HepG2 (cell line): ENCODE data around the gene TMC8. TPM values are rescaled to one million over a fixed set of nuclear protein-coding genes. Genes with fewer than 3 reads are reported as not detected.

Source experiments
- CC2D1A ChIP-seq: sonication (generic); formaldehyde crosslinking; IDR thresholded peaks from 2 replicates; pipeline ENCODE4 v1.8.1; 2023; ENCODE audit warnings: mild to moderate bottlenecking, missing genetic modification reagents
- CEBPG ChIP-seq: IDR thresholded peaks from 2 replicates; pipeline ENCODE4 v1.6.1; 2016
- CENPT ChIP-seq: sonication (generic); formaldehyde crosslinking; IDR thresholded peaks from 2 replicates; pipeline ENCODE4 v1.8.0; 2022; ENCODE audit warnings: low read depth, mild to moderate bottlenecking, moderate library complexity, missing genetic modification reagents
- HNRNPH1 ChIP-seq: fragments of 200-400 bp; formaldehyde crosslinking; optimal IDR thresholded peaks from 2 replicates; pipeline ENCODE3; 2017; ENCODE audit warnings: mild to moderate bottlenecking, low read depth, low read length
- IRF1 ChIP-seq: sonication (generic); formaldehyde crosslinking; IDR thresholded peaks from 2 replicates; pipeline ENCODE4 v1.4.0; 2020; ENCODE audit warnings: low read depth, mild to moderate bottlenecking, missing genetic modification reagents
- PBX2 ChIP-seq: IDR thresholded peaks from 2 replicates; pipeline ENCODE4 v1.6.1; 2016; ENCODE audit warnings: control low read depth
- SMC3 ChIP-seq: IDR thresholded peaks from 2 replicates; pipeline ENCODE4 v1.6.1; 2011; ENCODE audit warnings: low read length, improper control_type of control experiment
- SP5 ChIP-seq: IDR thresholded peaks from 2 replicates; pipeline ENCODE4 v1.6.1; 2016; ENCODE audit warnings: low read depth, borderline replicate concordance
- TERF1 ChIP-seq: sonication (generic); formaldehyde crosslinking; IDR thresholded peaks from 2 replicates; pipeline ENCODE4 v1.8.0; 2022; ENCODE audit warnings: mild to moderate bottlenecking, missing genetic modification reagents, moderate library complexity
- ZHX1 ChIP-seq: sonication (generic); formaldehyde crosslinking; IDR thresholded peaks from 2 replicates; pipeline ENCODE4 v1.8.1; 2022; ENCODE audit warnings: low read depth, mild to moderate bottlenecking, missing genetic modification reagents
- ZNF619 ChIP-seq: sonication (generic); formaldehyde crosslinking; IDR thresholded peaks from 2 replicates; pipeline ENCODE4 v1.4.0; 2020; ENCODE audit warnings: mild to moderate bottlenecking, missing genetic modification reagents
- ZNF749 ChIP-seq: sonication (generic); formaldehyde crosslinking; IDR thresholded peaks from 2 replicates; pipeline ENCODE4 v1.8.0; 2022; ENCODE audit warnings: mild to moderate bottlenecking, missing genetic modification reagents, moderate library complexity, borderline replicate concordance
- polyA plus RNA-seq, 8 experiments: library from polyadenylated mRNA; depleted of rRNA in 3 of 8; stranded (reverse) in 7 of 8; unstranded in 1 of 8; fragments of >200 nt; fragmentation: Illumina TruSeq in 4 of 8; extraction: Trizol in 4 of 8; gene quantifications; 2 replicates each; pipeline versions ENCODE4 v1.2.1 to v1.2.3, GENCODE V29; 2011 to 2016; ENCODE audit warnings: low read depth in 4 of 8, missing spikeins in 1 of 8, mixed read lengths in 1 of 8; ENCODE audit not compliant: insufficient read depth in 1 of 8
- total RNA-seq, 5 experiments: library from RNA; depleted of rRNA; stranded (reverse); fragments of >200 nt; fragmentation: Illumina TruSeq; extraction: Trizol; gene quantifications; 2 replicates each; pipeline ENCODE4 v1.2.3, GENCODE V29; 2016; ENCODE audit warnings: low read depth in 1 of 5
- TF ChIP-seq, protein P1 (sequence below): sonication (generic); formaldehyde crosslinking; IDR thresholded peaks from 2 replicates; pipeline ENCODE4 v1.4.0; 2020; ENCODE audit warnings: missing genetic modification reagents, borderline replicate concordance
- TF ChIP-seq, protein P2 (sequence below): sonication (generic); formaldehyde crosslinking; conservative IDR thresholded peaks from 2 replicates; pipeline ENCODE4 v1.4.0; 2020; ENCODE audit warnings: missing genetic modification reagents

Gene TMC8
- total and polyA plus RNA-seq, 2 of the 13 experiments (the other 11 are each of a cell fraction or from before 2014, with no cell fraction given) = 0.53 to 7.8 TPM

- no peak for TF ChIP-seq IRF1 (CRISPR knock-in tag)
- TF ChIP-seq SP5 (CRISPR knock-in tag) = peak; percentile 33; the same call in 1 of the 2 replicates
- TF ChIP-seq CENPT (CRISPR knock-in tag) = no peak; the same call in 1 of the 2 replicates
- no peak for TF ChIP-seq HNRNPH1
- TF ChIP-seq PBX2 (CRISPR knock-in tag) = no peak
- TF ChIP-seq, protein P1, sequence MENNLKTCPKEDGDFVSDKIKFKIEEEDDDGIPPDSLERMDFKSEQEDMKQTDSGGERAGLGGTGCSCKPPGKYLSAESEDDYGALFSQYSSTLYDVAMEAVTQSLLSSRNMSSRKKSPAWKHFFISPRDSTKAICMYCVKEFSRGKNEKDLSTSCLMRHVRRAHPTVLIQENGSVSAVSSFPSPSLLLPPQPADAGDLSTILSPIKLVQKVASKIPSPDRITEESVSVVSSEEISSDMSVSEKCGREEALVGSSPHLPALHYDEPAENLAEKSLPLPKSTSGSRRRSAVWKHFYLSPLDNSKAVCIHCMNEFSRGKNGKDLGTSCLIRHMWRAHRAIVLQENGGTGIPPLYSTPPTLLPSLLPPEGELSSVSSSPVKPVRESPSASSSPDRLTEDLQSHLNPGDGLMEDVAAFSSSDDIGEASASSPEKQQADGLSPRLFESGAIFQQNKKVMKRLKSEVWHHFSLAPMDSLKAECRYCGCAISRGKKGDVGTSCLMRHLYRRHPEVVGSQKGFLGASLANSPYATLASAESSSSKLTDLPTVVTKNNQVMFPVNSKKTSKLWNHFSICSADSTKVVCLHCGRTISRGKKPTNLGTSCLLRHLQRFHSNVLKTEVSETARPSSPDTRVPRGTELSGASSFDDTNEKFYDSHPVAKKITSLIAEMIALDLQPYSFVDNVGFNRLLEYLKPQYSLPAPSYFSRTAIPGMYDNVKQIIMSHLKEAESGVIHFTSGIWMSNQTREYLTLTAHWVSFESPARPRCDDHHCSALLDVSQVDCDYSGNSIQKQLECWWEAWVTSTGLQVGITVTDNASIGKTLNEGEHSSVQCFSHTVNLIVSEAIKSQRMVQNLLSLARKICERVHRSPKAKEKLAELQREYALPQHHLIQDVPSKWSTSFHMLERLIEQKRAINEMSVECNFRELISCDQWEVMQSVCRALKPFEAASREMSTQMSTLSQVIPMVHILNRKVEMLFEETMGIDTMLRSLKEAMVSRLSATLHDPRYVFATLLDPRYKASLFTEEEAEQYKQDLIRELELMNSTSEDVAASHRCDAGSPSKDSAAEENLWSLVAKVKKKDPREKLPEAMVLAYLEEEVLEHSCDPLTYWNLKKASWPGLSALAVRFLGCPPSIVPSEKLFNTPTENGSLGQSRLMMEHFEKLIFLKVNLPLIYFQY (CRISPR knock-in tag) = peak; percentile 85; the same call in 1 of the 2 replicates
- peak; percentile 22; the same call in 1 of the 2 replicates for TF ChIP-seq ZNF619 (CRISPR knock-in tag)
- no peak for TF ChIP-seq CC2D1A (CRISPR knock-in tag)
- no peak for TF ChIP-seq ZNF749
- TF ChIP-seq ZHX1 (CRISPR knock-in tag) = no peak; the same call in 1 of the 2 replicates
- no peak for TF ChIP-seq TERF1 (CRISPR knock-in tag)
- TF ChIP-seq CEBPG (CRISPR knock-in tag) = no peak
- peak; percentile 71 for TF ChIP-seq SMC3
- TF ChIP-seq, protein P2, sequence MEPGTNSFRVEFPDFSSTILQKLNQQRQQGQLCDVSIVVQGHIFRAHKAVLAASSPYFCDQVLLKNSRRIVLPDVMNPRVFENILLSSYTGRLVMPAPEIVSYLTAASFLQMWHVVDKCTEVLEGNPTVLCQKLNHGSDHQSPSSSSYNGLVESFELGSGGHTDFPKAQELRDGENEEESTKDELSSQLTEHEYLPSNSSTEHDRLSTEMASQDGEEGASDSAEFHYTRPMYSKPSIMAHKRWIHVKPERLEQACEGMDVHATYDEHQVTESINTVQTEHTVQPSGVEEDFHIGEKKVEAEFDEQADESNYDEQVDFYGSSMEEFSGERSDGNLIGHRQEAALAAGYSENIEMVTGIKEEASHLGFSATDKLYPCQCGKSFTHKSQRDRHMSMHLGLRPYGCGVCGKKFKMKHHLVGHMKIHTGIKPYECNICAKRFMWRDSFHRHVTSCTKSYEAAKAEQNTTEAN (CRISPR knock-in tag) = no peak; the same call in 1 of the 2 replicates
Observed at GRCh38 chr17:78133971-78134898, 3.7 kb downstream of the TMC8 start (continued).
